ENCODE data around the gene PROZ. TPM values are rescaled to one million over a fixed set of nuclear protein-coding genes. Genes with fewer than 3 reads are reported as not detected.

PROZ gene
- polyA plus RNA-seq, 1 of the 3 experiments (the other 2 are of a cell fraction) = not detected

DNA sequence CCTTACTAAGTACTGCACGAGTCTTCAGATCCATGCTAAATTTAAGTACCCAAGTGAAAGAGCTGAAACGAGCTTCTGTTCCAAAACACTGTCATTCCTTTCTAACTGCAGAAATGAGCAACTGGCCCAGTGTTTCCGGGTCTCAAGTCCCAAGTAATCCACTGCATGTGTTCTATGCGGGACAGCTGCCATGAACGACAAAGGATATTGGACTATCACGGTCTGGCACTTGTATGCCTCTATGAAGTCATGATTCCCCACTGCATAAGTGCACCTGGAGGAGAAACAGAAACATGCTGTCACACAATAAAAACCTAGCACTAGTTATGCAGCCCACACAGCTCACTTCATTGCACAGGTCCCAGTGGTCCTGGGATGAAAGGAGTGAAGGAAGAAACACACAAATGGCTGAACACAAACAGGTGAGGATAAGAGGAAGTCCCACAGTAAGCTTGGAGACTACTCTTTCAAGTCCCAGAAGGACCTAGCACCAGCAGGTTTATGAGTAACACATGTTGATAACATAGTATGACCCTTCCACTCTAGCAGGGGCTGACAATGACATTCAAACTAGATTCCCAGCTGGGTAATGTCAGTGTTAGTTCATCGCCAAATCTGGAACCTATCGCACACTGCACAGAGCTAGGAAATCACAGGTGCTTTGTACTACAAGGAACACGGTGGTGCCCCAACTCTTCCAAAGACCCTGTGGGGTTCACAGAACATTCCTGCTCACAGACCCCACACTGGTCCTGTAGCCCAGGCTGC lies 38.7 kb downstream of the PROZ start:
- WGBS (ENCODE audit: low lambda C conversion rate) = 92% methylated on average over 9 of the region's 9 CpGs
- no peaks in the 10 kb centered on the region for H3K9me2 ChIP-seq
- ChIA-PET POLR2A (no interaction called here), CTCF (interaction anchor here (1.1 to 1.3 kb wide), 2 partner anchors 27 to 28 kb away, joined by 3 to 4 read pairs; no protein-coding TSS in a partner anchor)
- peaks cover 48% of the 10 kb centered on the region for H3K79me2 ChIP-seq (ENCODE audit: insufficient read depth)
- no peaks in the 10 kb centered on the region for H3K4me1 ChIP-seq (ENCODE audit: control insufficient read depth in 1 of 2, insufficient read depth in 2 of 2, low read depth in 1 of 2, low read length in 1 of 2)
- H3K36me3 ChIP-seq (replicated peaks in 1 of 2; ENCODE audit: control insufficient read depth in 1 of 2, insufficient read depth in 2 of 2, low read length in 1 of 2) = peaks cover 49 to 75% of the 10 kb centered on the region in 2 experiments
- no peak for TF ChIP-seq TEAD4 (IDR thresholded peaks at IDR 0.05; ENCODE audit: borderline replicate concordance, insufficient read depth)
- no peak for TF ChIP-seq RAD21 (IDR thresholded peaks at IDR 0.05; ENCODE audit: low read length)
- no peak for TF ChIP-seq RCOR1 (IDR thresholded peaks at IDR 0.05; ENCODE audit: low read length)
- TF ChIP-seq EZH2phosphoT487 (IDR thresholded peaks at IDR 0.05; ENCODE audit: borderline replicate concordance, low read depth) = no peak
- TF ChIP-seq NFIC (IDR thresholded peaks at IDR 0.05; ENCODE audit: borderline replicate concordance) = no peak
- TF ChIP-seq, protein P1, sequence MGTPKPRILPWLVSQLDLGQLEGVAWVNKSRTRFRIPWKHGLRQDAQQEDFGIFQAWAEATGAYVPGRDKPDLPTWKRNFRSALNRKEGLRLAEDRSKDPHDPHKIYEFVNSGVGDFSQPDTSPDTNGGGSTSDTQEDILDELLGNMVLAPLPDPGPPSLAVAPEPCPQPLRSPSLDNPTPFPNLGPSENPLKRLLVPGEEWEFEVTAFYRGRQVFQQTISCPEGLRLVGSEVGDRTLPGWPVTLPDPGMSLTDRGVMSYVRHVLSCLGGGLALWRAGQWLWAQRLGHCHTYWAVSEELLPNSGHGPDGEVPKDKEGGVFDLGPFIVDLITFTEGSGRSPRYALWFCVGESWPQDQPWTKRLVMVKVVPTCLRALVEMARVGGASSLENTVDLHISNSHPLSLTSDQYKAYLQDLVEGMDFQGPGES (IDR thresholded peaks at IDR 0.05; ENCODE audit: low read depth, low read length) = no peak
- TF ChIP-seq POLR2AphosphoS5 (IDR thresholded peaks at IDR 0.05; ENCODE audit: low read depth, low read length) = no peak
- TF ChIP-seq, protein P2, sequence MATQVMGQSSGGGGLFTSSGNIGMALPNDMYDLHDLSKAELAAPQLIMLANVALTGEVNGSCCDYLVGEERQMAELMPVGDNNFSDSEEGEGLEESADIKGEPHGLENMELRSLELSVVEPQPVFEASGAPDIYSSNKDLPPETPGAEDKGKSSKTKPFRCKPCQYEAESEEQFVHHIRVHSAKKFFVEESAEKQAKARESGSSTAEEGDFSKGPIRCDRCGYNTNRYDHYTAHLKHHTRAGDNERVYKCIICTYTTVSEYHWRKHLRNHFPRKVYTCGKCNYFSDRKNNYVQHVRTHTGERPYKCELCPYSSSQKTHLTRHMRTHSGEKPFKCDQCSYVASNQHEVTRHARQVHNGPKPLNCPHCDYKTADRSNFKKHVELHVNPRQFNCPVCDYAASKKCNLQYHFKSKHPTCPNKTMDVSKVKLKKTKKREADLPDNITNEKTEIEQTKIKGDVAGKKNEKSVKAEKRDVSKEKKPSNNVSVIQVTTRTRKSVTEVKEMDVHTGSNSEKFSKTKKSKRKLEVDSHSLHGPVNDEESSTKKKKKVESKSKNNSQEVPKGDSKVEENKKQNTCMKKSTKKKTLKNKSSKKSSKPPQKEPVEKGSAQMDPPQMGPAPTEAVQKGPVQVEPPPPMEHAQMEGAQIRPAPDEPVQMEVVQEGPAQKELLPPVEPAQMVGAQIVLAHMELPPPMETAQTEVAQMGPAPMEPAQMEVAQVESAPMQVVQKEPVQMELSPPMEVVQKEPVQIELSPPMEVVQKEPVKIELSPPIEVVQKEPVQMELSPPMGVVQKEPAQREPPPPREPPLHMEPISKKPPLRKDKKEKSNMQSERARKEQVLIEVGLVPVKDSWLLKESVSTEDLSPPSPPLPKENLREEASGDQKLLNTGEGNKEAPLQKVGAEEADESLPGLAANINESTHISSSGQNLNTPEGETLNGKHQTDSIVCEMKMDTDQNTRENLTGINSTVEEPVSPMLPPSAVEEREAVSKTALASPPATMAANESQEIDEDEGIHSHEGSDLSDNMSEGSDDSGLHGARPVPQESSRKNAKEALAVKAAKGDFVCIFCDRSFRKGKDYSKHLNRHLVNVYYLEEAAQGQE (IDR thresholded peaks at IDR 0.05; ENCODE audit: low read depth, low read length) = no peak
- TF ChIP-seq FOXJ3 (CRISPR knock-in tag; IDR thresholded peaks at IDR 0.05) = no peak
- TF ChIP-seq TCF12 (IDR thresholded peaks at IDR 0.05) = no peak
- TF ChIP-seq, protein P3, sequence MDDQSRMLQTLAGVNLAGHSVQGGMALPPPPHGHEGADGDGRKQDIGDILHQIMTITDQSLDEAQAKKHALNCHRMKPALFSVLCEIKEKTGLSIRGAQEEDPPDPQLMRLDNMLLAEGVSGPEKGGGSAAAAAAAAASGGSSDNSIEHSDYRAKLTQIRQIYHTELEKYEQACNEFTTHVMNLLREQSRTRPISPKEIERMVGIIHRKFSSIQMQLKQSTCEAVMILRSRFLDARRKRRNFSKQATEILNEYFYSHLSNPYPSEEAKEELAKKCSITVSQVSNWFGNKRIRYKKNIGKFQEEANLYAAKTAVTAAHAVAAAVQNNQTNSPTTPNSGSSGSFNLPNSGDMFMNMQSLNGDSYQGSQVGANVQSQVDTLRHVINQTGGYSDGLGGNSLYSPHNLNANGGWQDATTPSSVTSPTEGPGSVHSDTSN (IDR thresholded peaks at IDR 0.05) = no peak
- no peak overlapping the region; a peak in 1 of 4 replicates for H3K27ac ChIP-seq (ENCODE audit: low read depth in 2 of 2, low read length in 1 of 2)
- H4K20me1 ChIP-seq (ENCODE audit: insufficient read depth) = peaks cover 4% of the 10 kb centered on the region; the same call in 1 of the 2 replicates
- no peak overlapping the region for H3K9ac ChIP-seq
- no peaks in the 10 kb centered on the region for H3K9me3 ChIP-seq
- no peak overlapping the region for H3K4me3 ChIP-seq (ENCODE audit: low read depth in 2 of 2, low read length in 1 of 2)
- no peak overlapping the region for H2AFZ ChIP-seq (ENCODE audit: low read depth)
- no peak for DNase-seq
- no peaks in the 10 kb centered on the region for H3K27me3 ChIP-seq (ENCODE audit: insufficient read depth)
- no peak overlapping the region for H3K4me2 ChIP-seq
- peaks cover 4% of the 10 kb centered on the region for H3F3A ChIP-seq (replicated peaks; ENCODE audit: insufficient read depth)

Measured in SK-N-SH (cell line).